Activated CD8-positive, alpha-beta T cell treated with anti-CD3 and anti-CD28 coated beads for 36 hours (primary cell): ENCODE results near the gene RAET1E. TPM values are rescaled to one million over a fixed set of nuclear protein-coding genes. Genes with fewer than 3 reads are reported as not detected.

ENCODE experiments used
- ATAC-seq: fragments of 200-7000 bp; cut with Tn5 transposase; one replicate; pipeline ENCODE4 v1.10.0; 2021; ENCODE audit warnings: mild to moderate bottlenecking, moderate library complexity
- CTCF ChIA-PET: fragments of 350-600 bp; sonication (Branson Sonifier 250); formaldehyde crosslinking; loops from one replicate; lab custom pipeline; 2021; ENCODE audit warnings: antibody characterized with exemption; lab: Charles Lee
- POLR2A ChIA-PET: fragments of 350-600 bp; sonication (Branson Sonifier 250); formaldehyde crosslinking; loops from one replicate; lab custom pipeline; 2021; ENCODE audit warnings: antibody characterized with exemption; lab: Charles Lee
- DNase-seq: peaks from one replicate; pipeline ENCODE4 v3.0.0-alpha.2; 2020
- H3K27ac Mint-ChIP-seq: one replicate; pipeline ENCODE4 v1.8.0; 2021; ENCODE audit warnings: mild to moderate bottlenecking, mixed read lengths
- H3K27me3 Mint-ChIP-seq: one replicate; pipeline ENCODE4 v1.8.0; 2021; ENCODE audit warnings: mixed read lengths
- H3K36me3 Mint-ChIP-seq: one replicate; pipeline ENCODE4 v1.8.0; 2021; ENCODE audit warnings: low read depth, mixed read lengths
- H3K4me1 Mint-ChIP-seq: one replicate; pipeline ENCODE4 v1.8.0; 2021; ENCODE audit warnings: low read depth, mixed read lengths
- H3K4me3 Mint-ChIP-seq: one replicate; pipeline ENCODE4 v1.8.0; 2021; ENCODE audit warnings: mild to moderate bottlenecking, moderate library complexity, mixed read lengths
- H3K9me3 Mint-ChIP-seq: one replicate; pipeline ENCODE4 v1.8.0; 2021; ENCODE audit warnings: mixed read lengths
- intact Hi-C: fragments of 100-400 bp; cut with micrococcal nuclease; formaldehyde crosslinking; loops from one replicate; pipeline ENCODE4 v1.10.0; 2022
- total RNA-seq, 2 experiments: library from RNA; stranded (reverse); gene quantifications; one replicate each; pipeline ENCODE4 v1.2.3, GENCODE V29; 2021
- TF ChIP-seq, protein P1 (sequence below): fragments of 200-600 bp; IDR thresholded peaks from one replicate; pipeline ENCODE4 v1.8.0; 2022; ENCODE audit warnings: antibody characterized with exemption, mild to moderate bottlenecking

Gene RAET1E
- total RNA-seq, 2 experiments from 2014 or later, result not detected

DNA sequence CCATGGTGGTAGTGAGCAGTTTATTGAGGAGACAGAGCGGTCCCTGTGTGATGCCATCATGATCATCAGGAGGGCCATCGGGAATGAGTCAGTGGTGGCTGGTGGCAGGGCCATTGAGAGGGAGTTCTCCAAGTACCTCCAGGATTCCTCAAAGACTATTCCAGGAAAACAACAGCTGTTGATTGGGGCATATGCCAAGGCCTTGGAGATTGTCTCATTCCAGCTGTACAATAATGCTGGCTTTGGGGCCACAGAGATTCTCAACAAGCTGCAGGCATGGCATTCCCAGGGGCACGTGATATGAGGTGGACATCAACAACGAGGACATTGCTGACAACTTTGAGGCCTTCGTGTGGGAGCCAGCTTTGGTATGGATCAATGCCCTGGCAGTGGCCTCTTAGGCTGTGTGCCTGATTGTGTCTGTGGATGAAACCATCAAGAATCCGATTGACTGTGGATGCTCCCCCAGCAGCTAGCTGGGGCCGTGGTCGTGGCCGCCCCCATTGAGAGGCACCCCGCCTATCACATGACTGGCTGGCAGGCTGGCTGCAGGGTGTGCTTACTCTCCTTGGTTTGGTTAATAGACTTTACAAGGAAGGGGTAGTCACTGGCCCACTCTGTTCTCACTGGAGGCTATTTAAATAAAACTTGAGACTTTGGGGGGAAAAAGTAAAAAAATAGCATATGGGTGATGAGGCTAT, 16.7 kb downstream of the RAET1E start:
- intact Hi-C loops, result no loop called here
- CTCF ChIA-PET, result no interaction called here
- TF ChIP-seq, protein P1, sequence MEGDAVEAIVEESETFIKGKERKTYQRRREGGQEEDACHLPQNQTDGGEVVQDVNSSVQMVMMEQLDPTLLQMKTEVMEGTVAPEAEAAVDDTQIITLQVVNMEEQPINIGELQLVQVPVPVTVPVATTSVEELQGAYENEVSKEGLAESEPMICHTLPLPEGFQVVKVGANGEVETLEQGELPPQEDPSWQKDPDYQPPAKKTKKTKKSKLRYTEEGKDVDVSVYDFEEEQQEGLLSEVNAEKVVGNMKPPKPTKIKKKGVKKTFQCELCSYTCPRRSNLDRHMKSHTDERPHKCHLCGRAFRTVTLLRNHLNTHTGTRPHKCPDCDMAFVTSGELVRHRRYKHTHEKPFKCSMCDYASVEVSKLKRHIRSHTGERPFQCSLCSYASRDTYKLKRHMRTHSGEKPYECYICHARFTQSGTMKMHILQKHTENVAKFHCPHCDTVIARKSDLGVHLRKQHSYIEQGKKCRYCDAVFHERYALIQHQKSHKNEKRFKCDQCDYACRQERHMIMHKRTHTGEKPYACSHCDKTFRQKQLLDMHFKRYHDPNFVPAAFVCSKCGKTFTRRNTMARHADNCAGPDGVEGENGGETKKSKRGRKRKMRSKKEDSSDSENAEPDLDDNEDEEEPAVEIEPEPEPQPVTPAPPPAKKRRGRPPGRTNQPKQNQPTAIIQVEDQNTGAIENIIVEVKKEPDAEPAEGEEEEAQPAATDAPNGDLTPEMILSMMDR, result no peak
- Mint-ChIP-seq H3K4me1 (no peaks in the 10 kb centered on the region), H3K9me3 (no peaks in the 10 kb centered on the region), H3K27me3 (peaks cover 24% of the 10 kb centered on the region), H3K27ac (no peak overlapping the region), H3K4me3 (no peak overlapping the region), H3K36me3 (no peaks in the 10 kb centered on the region)
- DNase-seq (no peak), ATAC-seq (no peak)
- POLR2A ChIA-PET, result no interaction called here

DNA sequence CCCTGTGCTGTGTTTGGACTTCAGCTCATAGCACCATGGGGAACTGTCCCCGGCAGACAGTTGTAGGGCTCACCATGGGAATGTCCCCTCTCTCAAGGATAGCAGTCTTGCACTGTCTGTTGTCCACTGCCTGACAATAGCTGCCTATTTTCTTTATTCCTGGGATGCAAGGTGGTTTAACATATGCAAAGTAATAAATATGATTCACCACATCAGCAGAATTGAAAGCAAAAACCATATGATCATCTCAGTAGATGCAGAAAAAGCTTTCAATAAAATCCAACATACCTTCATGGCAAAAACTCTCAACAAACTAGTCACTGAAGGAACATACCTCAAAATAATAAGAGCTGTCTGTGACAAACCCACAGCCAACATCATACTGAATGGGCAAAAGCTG, 20.3 kb downstream of the RAET1E start:
- Mint-ChIP-seq H3K27ac (no peak overlapping the region), H3K4me3 (no peak overlapping the region), H3K27me3 (peaks cover 26% of the 10 kb centered on the region), H3K36me3 (no peaks in the 10 kb centered on the region), H3K9me3 (no peaks in the 10 kb centered on the region), H3K4me1 (no peaks in the 10 kb centered on the region)
- ChIA-PET POLR2A (interaction anchor here (1.0 kb wide), 1 partner anchor 14 kb away, joined by 3 read pairs; no protein-coding TSS in a partner anchor), CTCF (interaction anchor here (1.6 kb wide), 1 partner anchor 11 kb away, joined by 3 read pairs; no protein-coding TSS in a partner anchor)
- intact Hi-C loops, result no loop called here
- TF ChIP-seq, protein P1, result no peak
- ATAC-seq (no peak), DNase-seq (no peak)

DNA sequence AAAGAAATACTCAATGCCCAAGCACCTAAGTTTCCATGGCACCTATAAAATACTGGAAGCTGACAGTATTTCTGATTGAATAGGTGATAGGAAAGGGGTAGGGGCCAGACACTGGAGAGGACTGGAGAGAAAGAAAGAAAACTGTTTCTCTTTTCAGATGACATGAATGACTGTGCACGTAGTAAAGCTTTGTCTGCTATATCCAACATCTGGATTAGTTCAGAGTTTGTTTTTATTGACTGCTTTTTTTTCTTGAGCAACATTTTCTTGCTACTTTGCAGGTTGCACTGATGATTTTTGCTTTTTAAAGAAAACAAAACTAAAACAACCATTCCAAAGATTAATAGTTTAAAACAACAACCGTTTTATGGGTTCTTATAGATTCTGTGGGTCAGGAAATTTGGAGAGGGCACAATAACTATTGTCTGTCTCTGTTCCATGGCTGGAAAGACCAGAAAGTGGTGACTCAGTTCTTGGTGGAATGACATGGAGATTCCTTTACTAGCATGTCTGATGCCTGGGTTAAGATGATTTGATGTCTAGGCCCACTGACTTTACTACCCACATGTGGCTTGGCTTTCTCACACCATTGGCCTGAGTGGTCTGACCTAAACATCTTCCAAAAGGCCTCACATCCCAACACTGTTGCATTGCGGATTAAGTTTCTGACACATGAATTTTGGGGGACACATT, 21.5 kb downstream of the RAET1E start:
- ChIA-PET CTCF (no interaction called here), POLR2A (interaction anchor here (0.5 kb wide), 1 partner anchor 199 kb away, joined by 3 read pairs; no protein-coding TSS in a partner anchor)
- ATAC-seq (no peak), DNase-seq (no peak)
- no peak overlapping the region for H3K27ac Mint-ChIP-seq
- TF ChIP-seq, protein P1, result no peak
- H3K4me1 Mint-ChIP-seq, result no peaks in the 10 kb centered on the region
- intact Hi-C loops, result no loop called here
- no peak overlapping the region for H3K4me3 Mint-ChIP-seq
- H3K9me3 Mint-ChIP-seq, result no peaks in the 10 kb centered on the region
- peaks cover 32% of the 10 kb centered on the region for H3K27me3 Mint-ChIP-seq
- H3K36me3 Mint-ChIP-seq, result no peaks in the 10 kb centered on the region

DNA sequence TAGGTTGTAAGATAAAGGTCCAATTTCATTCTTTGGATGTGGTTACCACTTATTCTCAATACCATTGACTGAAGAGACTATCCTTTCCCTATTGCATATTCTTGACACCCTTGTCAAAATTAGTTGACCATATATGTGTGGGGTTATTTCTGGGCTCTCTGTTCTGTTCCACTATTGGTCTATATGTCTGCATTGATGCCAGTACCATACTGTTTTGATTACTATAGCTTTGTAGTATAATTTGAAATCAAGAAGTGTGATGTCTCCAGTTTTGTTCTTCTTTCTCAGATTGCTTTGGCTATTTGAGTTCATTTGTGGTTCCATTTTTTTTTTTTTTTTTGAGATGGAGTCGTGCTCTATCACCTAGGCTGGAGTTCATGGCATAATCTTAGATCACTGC, 25.7 kb downstream of the RAET1E start:
- TF ChIP-seq, protein P1, result no peak
- no peak for ATAC-seq
- Mint-ChIP-seq H3K27me3 (peaks cover 19% of the 10 kb centered on the region), H3K27ac (no peak overlapping the region), H3K36me3 (no peaks in the 10 kb centered on the region), H3K4me3 (no peak overlapping the region), H3K9me3 (no peaks in the 10 kb centered on the region), H3K4me1 (no peaks in the 10 kb centered on the region)
- POLR2A ChIA-PET, result no interaction called here
- DNase-seq, result no peak
- intact Hi-C loops, result no loop called here
- CTCF ChIA-PET, result no interaction called here

DNA sequence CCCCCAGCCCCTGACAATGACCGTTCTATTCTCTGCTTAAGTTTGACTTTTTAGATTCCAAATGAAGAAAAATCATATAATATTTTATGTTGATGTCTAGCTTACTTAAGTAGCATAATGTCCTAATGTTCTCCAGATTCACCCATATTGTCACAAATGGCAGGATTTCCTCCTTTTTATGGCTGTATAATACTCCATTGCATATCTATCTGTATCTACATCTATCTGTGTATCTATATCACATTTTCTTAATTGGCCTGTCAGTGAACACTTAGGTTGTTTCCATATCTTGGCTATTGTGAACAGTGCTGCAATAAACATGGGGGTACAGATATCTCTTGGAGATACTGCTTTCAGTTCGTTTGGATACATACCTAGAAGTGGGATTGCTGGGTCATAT, 26.7 kb downstream of the RAET1E start:
- ChIA-PET POLR2A (no interaction called here), CTCF (no interaction called here)
- H3K9me3 Mint-ChIP-seq, result no peaks in the 10 kb centered on the region
- H3K27ac Mint-ChIP-seq, result no peak overlapping the region
- intact Hi-C loops, result no loop called here
- H3K4me1 Mint-ChIP-seq, result no peaks in the 10 kb centered on the region
- H3K36me3 Mint-ChIP-seq, result no peaks in the 10 kb centered on the region
- DNase-seq (no peak), ATAC-seq (no peak)
- H3K4me3 Mint-ChIP-seq, result no peak overlapping the region
- TF ChIP-seq, protein P1, result no peak
- H3K27me3 Mint-ChIP-seq, result peaks cover 12% of the 10 kb centered on the region
